Activated T-helper 1 cell treated with Interleukin-2 at 50 U/mL for 16 hours (primary cell): ENCODE measurements around the gene AIFM2.
"Not testable (repeated sequence)": the region's sequence is repeated elsewhere in the genome, so short reads cannot be mapped to it uniquely, and the experiment has no call there.

Experiments used
- DNase-seq: peaks from one replicate; pipeline ENCODE4 v3.0.0-alpha.2; 2020; ENCODE audit warnings: low read depth

Gene AIFM2

DNA sequence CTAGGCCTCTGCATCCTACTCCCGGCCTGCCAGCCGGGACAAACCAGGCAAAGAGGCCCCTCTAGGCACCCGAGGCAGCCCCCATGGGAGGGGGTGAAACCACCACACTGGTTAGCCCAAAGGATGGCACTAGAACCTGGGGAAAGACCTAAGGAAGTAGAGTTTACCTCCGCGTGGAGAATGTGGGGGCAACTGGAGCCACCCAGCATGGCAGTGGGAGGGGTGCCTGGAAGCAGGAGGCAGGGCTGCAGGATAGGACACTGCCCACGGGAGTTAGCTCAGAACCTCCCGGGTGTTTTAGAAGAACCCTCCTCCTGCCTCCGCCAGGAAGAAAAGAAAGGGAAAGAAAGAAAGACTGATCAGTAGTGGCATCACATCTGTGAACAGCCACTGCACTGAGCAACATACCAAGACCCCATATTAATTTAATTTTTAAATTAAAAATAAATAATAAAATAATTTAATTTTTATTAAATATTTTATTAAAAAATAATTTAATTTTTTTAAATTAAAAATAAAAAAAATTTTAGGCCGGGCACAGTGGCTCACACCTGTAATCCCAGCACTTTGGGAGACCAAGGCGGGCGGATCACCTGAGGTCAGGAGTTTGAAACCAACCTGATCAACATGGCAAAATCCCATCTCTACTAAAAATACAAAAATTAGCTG lies 11.2 kb downstream of the AIFM2 start:
- no peak for DNase-seq

DNA sequence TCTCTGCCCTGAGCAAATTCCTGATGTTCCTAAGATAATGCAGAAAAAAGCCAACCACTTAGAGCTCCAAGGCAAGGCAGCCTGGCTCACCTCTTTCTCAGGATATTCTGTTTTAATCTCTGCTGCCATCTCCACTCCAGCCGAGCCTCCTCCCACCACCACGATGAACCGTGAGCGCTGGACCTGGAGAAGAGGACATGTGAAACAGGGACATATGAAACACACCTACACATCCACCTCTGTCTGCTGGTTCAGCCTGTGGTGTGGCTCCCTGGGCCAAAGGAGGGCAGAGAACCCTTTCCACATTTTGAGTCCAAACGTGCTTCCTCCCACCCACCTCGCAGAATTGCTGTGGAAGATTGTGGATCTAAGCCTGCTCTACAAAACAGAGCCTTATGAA lies 12.2 kb downstream of the AIFM2 start:
- no peak for DNase-seq

DNA sequence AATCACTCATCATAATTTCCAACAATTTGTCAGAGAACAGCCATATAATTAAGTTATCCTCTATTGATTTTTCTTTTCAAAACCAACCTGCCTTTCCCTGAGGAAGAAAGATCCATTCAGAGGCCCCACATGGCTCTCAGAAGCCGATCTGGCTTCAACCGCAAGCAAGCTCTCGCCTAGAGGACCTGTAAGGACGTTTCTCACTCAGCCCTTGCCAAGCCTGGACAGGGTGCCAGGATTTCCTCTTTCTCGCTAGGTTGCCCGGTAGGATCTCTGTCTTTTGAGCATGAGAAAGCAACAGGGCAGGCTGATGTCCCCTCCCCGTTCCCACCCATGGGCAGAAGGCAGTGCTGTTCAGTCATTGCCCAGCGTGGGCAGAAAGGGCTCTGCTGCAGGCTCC lies 13.0 kb downstream of the AIFM2 start:
- DNase-seq: no peak

DNA sequence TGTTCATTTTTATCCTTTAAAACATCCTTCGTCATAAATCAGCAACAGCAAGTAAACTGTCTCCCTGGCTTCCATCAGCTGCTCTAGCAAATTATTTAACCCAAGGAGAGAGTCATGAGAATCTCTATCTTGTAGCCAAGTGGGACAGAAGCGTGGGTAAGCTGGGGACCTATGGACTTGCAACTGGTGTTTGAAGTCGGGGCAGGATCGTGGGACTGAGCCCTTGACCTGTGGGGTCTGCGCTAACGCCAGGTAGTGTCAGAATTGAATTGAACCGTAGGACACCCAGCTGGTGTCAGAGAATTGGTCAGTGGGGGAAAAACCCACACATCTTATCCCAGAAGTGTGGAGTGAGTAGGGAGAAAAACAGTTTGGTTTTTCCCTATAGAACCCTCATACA lies 13.4 kb downstream of the AIFM2 start:
- DNase-seq: no peak

DNA sequence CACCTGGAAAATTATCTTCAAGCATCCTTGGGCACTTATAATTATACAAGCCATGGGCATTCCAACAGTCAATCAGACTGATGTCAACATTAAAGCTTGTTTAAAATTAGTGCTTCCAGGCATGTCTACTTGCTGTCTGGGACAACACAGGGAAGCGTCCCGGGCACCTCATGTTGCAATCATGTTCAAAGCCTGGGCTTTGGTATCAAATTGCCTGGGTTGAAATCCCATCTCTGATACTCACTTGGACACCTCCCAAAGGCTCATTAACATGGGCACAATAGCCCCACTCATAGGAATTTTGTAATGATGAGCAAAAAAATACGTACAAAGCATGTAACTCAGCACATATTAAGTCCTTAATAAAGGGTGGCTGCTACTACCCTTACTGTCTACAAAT lies 14.4 kb downstream of the AIFM2 start:
- no peak for DNase-seq

DNA sequence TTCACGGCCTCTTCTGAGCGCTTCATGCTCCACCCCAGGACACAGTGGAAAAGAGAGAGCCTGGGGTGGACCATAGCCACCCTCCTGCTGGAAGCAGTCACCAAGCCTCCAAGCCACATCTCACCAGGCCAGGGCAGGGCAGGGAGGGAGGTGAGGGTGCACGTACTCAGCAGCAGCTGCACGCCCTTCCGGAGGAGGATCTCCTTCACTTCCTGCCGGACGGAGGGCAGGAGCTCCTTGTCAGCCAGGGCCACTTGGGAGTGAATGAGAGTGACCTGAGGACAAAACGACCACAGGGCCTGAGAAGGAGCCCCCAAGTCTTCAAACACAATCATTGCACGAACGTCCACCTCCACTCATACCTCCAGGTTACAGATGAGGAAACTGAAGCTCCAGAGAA lies 15.0 kb downstream of the AIFM2 start:
- DNase-seq: no peak

DNA sequence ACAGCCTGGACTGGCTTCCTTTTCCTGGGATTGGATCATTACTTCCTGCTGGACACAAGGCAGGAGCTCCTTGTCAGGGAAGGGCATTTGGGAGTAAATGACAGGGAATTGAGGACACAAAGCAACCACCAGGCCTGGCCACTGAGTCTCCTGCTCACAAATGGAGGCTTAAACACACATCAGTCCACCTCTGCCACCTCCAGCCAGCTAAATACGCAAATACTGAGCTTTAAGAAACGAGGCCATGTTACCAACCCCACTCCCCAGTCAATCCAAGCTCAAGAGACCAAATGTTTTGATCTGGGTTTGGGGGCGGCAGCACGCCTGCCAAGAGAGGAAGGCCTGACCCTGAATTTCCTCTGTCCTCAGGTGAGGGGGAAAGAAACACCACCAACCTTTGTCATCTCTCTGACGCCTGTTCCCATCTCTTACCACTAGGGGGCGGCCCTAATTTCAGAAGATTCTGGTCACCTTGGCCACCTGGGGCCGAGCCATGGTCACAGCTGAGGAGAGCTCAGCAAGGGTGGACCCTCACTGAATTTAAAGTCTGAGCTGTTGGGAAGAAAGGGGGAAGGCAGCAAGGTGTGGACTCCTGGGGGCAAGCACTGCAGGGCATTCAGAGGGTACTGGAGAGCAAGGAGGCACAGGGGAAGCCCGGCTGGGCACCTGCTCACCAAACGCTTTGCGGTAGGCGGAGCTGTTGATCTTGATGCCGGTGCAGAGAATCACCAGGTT lies 16.5 kb downstream of the AIFM2 start:
- peak; percentile 23 for DNase-seq

DNA sequence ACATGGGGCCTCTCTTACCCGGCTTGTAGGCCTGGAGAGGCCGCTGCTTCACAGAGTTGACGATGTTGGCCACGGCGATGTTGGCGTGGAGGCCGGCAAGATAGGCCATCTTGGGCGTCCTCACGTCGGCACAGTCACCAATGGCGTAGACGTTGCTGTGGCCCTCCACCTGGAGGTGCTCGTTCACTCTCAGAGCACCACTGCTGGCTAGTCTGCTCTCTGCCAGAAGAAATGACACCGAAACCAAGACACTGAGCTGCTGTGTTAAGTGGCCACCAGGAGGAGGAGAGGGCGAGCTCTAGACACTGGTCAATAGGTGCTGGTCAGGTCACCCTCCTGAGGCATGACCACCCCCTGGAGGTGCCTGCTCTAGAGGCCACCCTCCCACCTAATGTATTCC lies 17.7 kb downstream of the AIFM2 start:
- DNase-seq: no peak

DNA sequence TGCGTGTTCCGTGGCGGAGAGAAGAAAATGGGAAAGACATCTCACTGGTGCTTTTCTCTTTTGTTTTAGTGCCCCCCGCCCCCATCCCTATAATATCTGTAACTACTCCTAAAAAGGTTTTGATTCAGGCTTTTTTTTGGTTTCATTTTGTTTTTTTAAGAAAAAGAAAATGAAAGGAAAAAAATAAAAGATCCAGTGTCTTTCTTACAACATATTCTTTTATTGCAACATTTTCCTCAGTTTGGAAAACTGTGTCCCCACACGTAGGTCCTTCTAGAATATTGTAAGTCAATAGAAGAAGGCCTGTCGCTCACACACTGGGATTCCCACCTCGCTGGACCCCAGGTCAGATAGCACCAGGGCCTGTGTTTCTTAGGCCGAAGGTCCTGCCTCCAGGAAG lies 20.6 kb downstream of the AIFM2 start:
- DNase-seq: no peak

DNA sequence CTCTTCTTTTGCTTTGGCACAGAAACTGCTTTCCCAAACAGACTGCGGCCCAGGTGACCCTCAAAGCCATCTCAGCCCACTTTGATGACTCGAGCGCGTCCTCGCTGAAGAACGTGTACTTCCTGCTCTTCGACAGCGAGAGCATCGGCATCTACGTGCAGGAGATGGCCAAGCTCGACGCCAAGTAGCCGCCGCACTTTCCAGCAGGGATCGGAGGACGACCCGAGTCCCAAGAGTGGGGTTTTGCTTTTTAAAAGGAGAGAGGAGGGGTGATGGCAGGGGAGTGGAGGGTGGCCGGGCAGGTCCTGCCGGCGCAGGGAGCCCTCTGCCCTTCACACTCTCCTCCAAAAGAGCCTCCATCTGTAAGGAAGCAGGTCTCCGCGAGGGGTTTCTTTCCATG lies 21.1 kb downstream of the AIFM2 start:
- no peak for DNase-seq

DNA sequence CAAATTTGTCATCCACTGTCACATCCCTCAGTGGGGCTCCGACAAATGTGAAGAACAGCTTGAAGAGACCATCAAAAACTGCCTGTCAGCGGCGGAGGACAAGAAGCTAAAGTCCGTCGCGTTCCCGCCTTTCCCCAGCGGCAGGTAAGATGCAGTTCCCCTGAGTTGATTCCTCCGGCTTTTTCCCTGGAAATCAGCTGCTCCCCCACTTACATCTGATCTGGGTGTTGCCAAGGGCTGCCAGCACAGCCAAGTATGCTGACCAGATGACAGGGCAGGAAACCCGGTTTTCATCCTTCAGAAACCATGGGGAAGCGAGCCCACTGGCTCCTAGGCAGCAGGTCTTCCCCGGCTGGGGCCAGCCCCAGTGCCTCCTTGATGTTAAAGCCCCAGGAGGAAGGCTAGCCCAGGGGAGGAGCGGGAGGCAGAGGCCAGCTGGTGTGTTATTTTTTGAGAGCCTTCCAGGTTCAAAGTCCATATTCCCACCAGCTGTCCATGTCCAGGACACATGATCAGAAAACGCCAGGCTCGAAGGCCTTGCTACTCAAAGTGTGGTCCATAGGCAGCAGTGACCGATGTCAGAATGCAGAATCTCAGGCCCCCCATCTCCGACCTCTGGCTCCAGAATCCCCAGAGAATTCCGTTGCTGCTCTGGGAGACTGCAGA lies 23.4 kb downstream of the AIFM2 start:
- no peak for DNase-seq

DNA sequence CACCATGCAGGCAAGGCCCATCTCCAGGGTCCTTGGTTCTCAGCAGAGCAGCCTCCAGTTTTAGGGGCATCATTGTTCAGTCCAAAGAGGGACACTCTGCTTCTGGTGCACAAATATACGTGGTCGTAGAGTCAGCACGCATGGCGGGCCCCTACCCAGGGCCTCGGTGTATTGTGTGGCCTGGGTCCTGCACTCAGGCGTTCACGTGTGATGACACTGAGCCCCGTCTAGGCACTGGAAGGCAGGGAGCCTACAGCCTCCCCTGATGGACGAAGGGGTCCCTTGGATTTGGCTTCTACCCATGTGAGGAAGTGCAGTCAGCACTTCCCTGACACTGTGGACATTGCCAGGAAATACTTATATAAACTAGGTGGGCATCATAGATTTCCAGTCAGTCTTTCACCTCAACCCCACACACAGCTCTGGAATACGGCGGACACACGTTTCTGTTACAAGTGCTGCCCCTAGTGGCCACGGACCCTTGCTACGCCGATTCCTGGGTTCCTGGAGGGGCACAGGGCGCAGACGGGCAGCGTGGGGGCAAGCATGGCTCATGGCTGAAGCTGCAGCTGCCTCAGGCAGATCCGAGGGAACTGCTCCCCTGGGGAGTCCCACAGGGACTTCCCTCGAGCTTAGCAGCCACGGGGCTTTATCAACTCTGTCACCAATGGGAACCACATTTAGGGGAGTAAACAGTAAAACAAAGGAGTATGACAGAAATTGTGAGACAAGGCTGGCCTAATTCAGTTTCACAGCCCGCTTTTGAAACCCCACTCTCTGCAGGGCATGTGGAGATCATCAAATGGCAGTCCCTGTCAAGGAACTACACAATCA lies 25.4 kb downstream of the AIFM2 start:
- DNase-seq: no peak

DNA sequence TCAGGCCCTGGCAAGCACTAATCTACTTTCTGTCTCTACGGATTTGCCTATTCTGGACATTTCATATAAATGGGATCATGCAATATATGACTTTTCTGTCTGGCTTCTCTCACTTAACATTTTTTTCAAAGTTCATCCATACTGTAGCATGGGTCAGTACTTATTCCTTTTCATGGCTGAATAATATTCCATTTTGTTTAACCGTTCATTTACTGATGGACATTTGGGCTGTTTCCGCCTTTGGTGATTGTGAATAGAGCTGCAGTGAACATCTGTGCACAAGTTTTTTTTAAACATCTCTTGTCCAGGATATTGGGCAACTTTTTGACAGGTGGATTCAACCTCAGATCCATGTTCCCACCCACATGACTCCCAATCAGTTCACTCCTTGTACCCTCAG lies 31.0 kb downstream of the AIFM2 start:
- no peak for DNase-seq

DNA sequence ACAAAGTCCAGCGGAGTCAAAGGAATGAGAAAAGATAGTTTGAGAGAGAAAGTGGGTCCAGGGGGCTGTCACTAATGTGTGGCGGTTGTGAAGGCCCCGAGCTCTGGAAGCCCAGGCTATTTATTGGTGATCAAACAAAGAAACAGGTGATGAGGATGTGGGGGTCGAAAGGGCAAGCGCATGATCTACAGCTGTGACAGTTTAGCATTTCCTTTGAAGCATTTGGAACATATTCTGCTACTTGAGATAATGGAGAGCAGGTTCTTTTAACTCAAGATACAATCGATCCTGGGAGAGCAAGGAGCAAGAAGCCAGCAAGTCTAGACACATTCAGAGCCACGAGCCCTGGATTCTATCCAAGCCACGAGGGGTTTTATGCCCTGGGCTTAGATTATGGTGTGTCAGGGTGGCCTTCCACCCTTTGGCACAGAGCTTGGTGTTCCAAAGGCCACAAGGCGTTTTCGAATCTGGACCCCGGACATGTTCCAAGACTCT lies 31.5 kb downstream of the AIFM2 start:
- not testable (repeated sequence) for DNase-seq

DNA sequence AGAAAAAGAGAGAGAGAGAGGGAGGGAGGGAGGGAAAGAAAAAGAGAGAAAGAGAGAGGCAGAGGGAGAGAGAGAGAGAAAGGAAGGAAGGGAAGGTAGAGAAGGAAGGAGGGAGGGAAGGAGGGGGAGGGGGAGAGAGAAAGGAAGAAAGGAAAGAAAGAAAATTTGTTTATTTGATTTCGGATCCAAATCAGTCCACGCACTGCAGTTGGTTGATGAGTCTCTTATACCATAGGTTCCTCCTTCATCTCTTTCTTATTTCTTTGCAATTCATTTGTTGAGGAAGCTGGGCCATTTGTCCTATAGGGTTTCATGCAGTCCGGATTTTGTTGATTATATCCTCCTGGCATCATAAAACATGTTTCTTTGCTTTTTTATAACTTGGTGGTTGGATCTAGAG lies 34.4 kb downstream of the AIFM2 start:
- DNase-seq: no peak

DNA sequence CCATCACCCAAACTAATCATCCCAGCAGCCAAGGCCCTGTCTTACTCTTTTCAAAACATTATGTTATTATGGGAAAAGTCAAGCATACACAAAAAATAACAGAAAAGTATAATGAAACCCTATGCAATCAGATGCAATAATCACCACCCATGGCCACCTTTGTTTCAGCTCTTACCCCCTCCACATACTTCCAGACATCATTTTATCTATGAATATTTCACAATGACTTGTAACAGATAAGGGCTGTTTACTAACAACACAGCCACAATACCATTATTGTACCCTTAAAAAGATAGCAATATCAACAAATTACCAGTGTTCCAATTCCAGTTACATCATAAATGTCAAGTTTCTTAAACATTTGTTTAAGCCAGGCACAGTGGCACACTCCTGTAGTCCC lies 35.2 kb downstream of the AIFM2 start:
- DNase-seq: no peak

DNA sequence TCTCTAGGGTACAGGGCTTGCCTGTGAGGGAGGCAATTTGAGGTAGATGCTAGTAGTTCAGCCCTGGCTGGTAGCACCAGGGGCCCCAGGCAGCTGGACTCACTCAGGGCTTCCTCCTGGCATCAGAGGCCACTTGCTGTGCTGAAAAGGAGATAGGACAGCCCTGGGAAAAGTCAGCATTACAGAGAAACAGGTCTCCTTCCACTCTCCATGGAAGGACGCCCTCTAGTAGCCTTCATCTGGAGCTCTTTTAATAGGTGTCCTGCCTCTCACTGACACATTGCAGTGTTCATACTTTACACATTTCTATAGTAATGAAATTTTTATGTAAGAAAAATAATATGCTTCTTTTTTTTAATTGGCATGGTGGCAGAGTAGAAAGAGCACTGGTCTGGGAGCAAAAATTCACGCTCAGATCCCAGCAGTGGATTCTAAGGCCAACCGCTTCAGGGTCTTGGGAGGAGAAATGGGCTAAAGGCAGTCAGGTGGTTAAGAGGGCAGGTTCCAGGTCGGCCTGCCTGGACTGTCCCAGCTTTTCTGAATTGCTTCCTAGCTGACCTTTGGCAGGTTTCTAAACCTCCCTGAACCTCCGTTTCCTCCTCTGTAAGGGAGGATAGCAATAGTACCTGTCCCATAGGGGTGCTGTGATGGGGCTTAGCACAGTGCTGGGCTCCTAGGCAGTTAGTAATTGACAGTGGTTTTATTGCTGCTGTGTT lies 35.8 kb downstream of the AIFM2 start:
- no peak for DNase-seq

DNA sequence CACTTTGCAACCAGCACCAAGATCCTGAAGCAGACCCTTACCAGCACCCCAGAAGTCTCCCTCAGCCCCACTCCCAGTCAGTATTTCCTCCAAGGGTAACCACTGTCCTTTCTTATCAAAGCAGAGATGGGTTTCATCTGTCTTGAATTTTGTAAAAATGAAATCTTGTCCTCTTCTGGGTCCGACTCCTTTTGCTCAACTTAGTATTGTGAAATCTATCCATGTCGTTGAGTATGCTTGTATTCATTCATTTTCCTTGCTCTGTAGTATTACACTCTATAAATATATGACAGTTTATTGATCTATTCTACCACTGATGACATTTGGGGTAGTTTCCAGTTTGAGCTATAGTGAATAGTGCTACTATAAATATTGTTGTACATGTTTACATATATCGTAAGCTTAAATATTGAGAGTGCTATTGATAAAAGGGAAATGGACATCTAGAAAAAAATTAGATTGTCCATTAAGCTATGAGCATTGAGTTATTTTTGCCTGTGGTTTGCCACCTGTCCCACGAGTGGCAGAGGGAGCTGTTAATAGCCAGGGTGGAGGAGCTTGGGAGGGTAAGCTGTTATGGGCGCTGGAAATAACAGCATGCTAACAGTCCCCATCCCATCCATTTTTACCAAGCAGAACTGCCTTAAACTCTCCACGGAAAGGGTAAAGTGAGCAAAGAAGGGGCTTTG lies 36.5 kb downstream of the AIFM2 start:
- DNase-seq: no peak

DNA sequence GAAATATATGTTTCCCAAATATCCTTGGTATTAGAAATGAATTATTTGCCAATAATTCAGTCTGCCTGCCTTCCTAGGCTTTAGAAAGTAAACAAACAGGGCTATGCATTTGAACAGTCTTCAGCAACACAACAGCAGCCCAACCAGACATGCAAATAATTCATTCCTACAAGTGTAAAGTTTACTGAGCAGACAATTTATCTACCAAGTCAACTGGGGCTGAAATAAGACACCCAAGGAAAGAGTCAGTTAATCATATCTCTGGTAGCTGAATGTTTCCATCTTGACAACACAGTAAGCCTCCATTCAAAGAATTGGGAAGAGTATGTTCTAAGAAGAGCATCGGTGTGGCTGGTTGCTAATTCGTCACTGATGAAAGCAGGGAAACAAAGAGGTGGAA lies 38.4 kb downstream of the AIFM2 start:
- DNase-seq: no peak

DNA sequence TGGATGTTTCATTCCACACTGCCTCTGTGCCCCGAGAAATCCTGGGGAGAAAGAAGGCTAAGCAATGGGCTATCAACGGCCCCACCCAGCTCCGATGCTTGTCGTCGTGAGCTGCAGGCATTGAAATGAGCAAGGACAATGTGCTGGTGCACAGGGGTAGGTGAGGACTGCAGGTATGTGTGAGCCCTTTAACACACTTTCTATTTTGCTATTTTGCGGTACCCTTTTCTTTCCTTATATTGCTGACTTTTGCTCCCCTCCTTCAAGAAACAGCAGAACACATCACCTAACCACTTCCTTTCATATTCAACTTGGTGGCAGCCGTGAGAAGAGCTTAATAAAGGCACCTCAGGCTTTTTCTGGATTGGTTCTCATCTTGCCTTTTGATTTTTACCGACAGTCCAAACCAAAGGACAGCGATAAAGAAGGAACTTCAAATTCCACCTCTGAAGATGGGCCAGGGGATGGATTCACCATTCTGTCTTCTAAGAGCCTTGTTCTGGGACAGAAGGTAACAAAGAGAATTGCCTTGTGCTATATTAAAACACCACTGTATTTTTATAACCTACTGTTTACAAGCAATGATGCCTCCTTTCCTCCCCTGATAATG lies 39.2 kb downstream of the AIFM2 start:
- no peak for DNase-seq

DNA sequence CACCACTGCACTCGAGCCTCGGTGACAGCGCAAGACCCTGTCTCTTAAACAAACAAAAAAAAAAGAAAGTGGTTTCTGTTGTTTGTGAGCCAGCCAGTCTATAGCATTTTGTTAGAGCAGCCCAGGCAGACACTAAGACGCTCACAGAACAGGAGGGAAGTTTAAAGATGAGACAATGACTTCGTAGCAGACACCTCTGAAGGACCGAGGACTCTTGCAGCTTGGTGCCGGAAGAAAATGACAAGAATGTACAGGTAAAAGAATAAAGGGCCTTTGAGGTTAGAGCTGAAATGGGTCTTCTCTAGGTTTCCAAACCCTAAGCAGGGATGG lies 40.3 kb downstream of the AIFM2 start:
- no peak for DNase-seq
